PFSK-1 (cell line): ENCODE results near the gene PDGFD.

Experiments
- POLR2AphosphoS5 ChIP-seq: IDR thresholded peaks from 2 replicates; pipeline ENCODE4 v1.6.1; 2012; ENCODE audit warnings: low read depth, mild to moderate bottlenecking, control low read depth, low read length, moderate library complexity
- REST ChIP-seq, 2 experiments: IDR thresholded peaks; 2 replicates each; pipeline versions ENCODE4 v1.6.1 to v1.8.0; 2011 to 2012; ENCODE audit warnings: low read depth in 2 of 2, low read length in 2 of 2, control low read depth in 1 of 2, inconsistent platforms in 1 of 2, mild to moderate bottlenecking in 1 of 2, moderate library complexity in 1 of 2; ENCODE audit not compliant: insufficient read depth in 1 of 2
- SIN3A ChIP-seq: IDR thresholded peaks from 2 replicates; pipeline ENCODE4 v1.6.1; 2012; ENCODE audit warnings: mild to moderate bottlenecking, low read length, moderate library complexity, borderline replicate concordance; ENCODE audit not compliant: insufficient read depth
- TAF1 ChIP-seq: IDR thresholded peaks from 2 replicates; pipeline ENCODE4 v1.6.1; 2012; ENCODE audit warnings: low read length, control low read depth, borderline replicate concordance; ENCODE audit not compliant: insufficient read depth

GRCh38 chr11:104094576-104094975, 69.4 kb downstream of the PDGFD start:
- no peak for TF ChIP-seq POLR2AphosphoS5
- no peak for TF ChIP-seq TAF1
- no peak for TF ChIP-seq REST (IDR thresholded peaks at IDR 0.05; ENCODE audit: insufficient read depth in 1 of 2, low read depth in 2 of 2, low read length in 2 of 2)
- no peak for TF ChIP-seq SIN3A
